ENCODE results near the gene CD2AP. TPM values are rescaled to one million over a fixed set of nuclear protein-coding genes. Genes with fewer than 3 reads are reported as not detected.

Gene CD2AP
- total RNA-seq, 1 experiment from 2014 or later, result 43.8 TPM

GRCh38 chr6:47573109-47573508, 95.5 kb downstream of the CD2AP start:
- H3K4me1 ChIP-seq (ENCODE audit: control insufficient read depth in 1 of 2, insufficient read depth in 2 of 2, low read length in 2 of 2), result no peaks in the 10 kb centered on the region
- no peak overlapping the region for H3K4me2 ChIP-seq (ENCODE audit: low read length)
- RAD21 ChIA-PET (ENCODE audit: low non-redundant PET in 1 of 2, low total read pairs in 2 of 2, uncharacterized antibody in 2 of 2, unreplicated experiment in 2 of 2), result no interaction called here
- H3K27me3 ChIP-seq (ENCODE audit: insufficient read depth, low read length), result no peaks in the 10 kb centered on the region
- H3K4me3 ChIP-seq (replicated peaks in 1 of 2; ENCODE audit: low read depth in 1 of 2, low read length in 2 of 2), result no peak overlapping the region
- no peak for TF ChIP-seq SRF (IDR thresholded peaks at IDR 0.05; ENCODE audit: low read depth)
- no peak for TF ChIP-seq ZBTB33 (IDR thresholded peaks at IDR 0.05; ENCODE audit: extremely low read depth, insufficient replicate concordance, low read length)
- no peak for TF ChIP-seq ZNF274 (IDR thresholded peaks at IDR 0.05; ENCODE audit: low read depth, low read length)
- no peak for TF ChIP-seq EZH2phosphoT487 (IDR thresholded peaks at IDR 0.05; ENCODE audit: borderline replicate concordance)
- no peak for TF ChIP-seq RAD21 (IDR thresholded peaks at IDR 0.05; ENCODE audit: low read depth)
- TF ChIP-seq EZH2 (IDR thresholded peaks at IDR 0.05), result no peak
- TF ChIP-seq YY1 (IDR thresholded peaks at IDR 0.05; ENCODE audit: extremely low read depth, insufficient replicate concordance, low read depth, low read length), result no peak
- TF ChIP-seq REST (IDR thresholded peaks at IDR 0.05; ENCODE audit: low read depth), result no peak
- no peak for TF ChIP-seq FOSL1 (IDR thresholded peaks at IDR 0.05; ENCODE audit: low read depth)
- no peak for TF ChIP-seq CEBPB (IDR thresholded peaks at IDR 0.05; ENCODE audit: low read depth)
- no peak for TF ChIP-seq JUND (IDR thresholded peaks at IDR 0.05)
- no peak for TF ChIP-seq MAX (IDR thresholded peaks at IDR 0.05)
- no peak for TF ChIP-seq CBX3 (IDR thresholded peaks at IDR 0.05; ENCODE audit: low read depth)
- TF ChIP-seq POLR2A (IDR thresholded peaks at IDR 0.05; ENCODE audit: borderline replicate concordance, extremely low read depth, insufficient read depth, insufficient read length), result no peak
- TF ChIP-seq ATF3 (IDR thresholded peaks at IDR 0.05), result no peak
- no peak for TF ChIP-seq SIN3A (IDR thresholded peaks at IDR 0.05; ENCODE audit: low read depth)
- no peak overlapping the region for H3K9ac ChIP-seq (ENCODE audit: low read length)
- POLR2A ChIA-PET, result no interaction called here
- intact Hi-C loops (cut with micrococcal nuclease), result no loop called here
- DNase-seq (ENCODE audit: low read depth, low spot score), result no peak
- H3K36me3 ChIP-seq (ENCODE audit: control insufficient read depth in 1 of 2, insufficient read depth in 2 of 2, low read length in 2 of 2), result no peaks in the 10 kb centered on the region; a peak in 2 of 4 replicates
- 0 out of 2 replicates have a peak, but pooled peaks cover 3% of the 10 kb centered on the region for H4K20me1 ChIP-seq (ENCODE audit: insufficient read depth)
- H3K27ac ChIP-seq (ENCODE audit: low read depth, low read length), result no peak overlapping the region
- no peak overlapping the region for H2AFZ ChIP-seq (ENCODE audit: low read depth, low read length, poor library complexity, severe bottlenecking)
- no peak for ATAC-seq
- no peaks in the 10 kb centered on the region for H3K9me2 ChIP-seq (ENCODE audit: insufficient read depth)
- CTCF ChIA-PET, result no interaction called here
- no peaks in the 10 kb centered on the region for H3K9me3 ChIP-seq (ENCODE audit: control insufficient read depth in 1 of 2, insufficient read depth in 1 of 2, low read depth in 1 of 2, low read length in 2 of 2)
- H3K79me2 ChIP-seq (ENCODE audit: insufficient read depth, low read length), result peaks cover 41% of the 10 kb centered on the region
- BruUV-seq (replicated peaks), result no TSS peak
